H9 (cell line): ENCODE results near the gene FLVCR2. TPM values are rescaled to one million over a fixed set of nuclear protein-coding genes. Genes with fewer than 3 reads are reported as not detected.

Experiments
- DNase-seq: peaks from one replicate; pipeline ENCODE4 v3.0.0-alpha.2; 2017
- H2AFZ ChIP-seq: one replicate; pipeline ENCODE4 v1.6.1; 2013; ENCODE audit warnings: mild to moderate bottlenecking, low read length, control low read depth, moderate library complexity
- H2AK5ac ChIP-seq: 2 replicates; pipeline ENCODE4 v1.6.1; 2013; ENCODE audit warnings: low read length, control low read depth, mixed read lengths; ENCODE audit not compliant: insufficient read length
- H2BK120ac ChIP-seq: one replicate; pipeline ENCODE4 v1.6.1; 2013; ENCODE audit warnings: low read depth, mild to moderate bottlenecking, low read length, control low read depth, inconsistent platforms; ENCODE audit not compliant: poor library complexity, severe bottlenecking
- H2BK12ac ChIP-seq: 2 replicates; pipeline ENCODE4 v1.6.1; 2013; ENCODE audit warnings: low read length, control low read depth, mixed read lengths, low read depth; ENCODE audit not compliant: insufficient read length
- H2BK15ac ChIP-seq: 2 replicates; pipeline ENCODE4 v1.6.1; 2013; ENCODE audit warnings: low read depth, low read length, control low read depth
- H2BK20ac ChIP-seq: one replicate; pipeline ENCODE4 v1.6.1; 2013; ENCODE audit warnings: low read depth, mild to moderate bottlenecking, low read length, control low read depth, inconsistent platforms; ENCODE audit not compliant: poor library complexity, severe bottlenecking
- H2BK5ac ChIP-seq: 2 replicates; pipeline ENCODE4 v1.6.1; 2013; ENCODE audit warnings: low read length, control low read depth, mixed read lengths; ENCODE audit not compliant: insufficient read length
- H3K14ac ChIP-seq: 2 replicates; pipeline ENCODE4 v1.6.1; 2013; ENCODE audit warnings: low read length, control low read depth; ENCODE audit not compliant: insufficient read depth
- H3K18ac ChIP-seq: 2 replicates; pipeline ENCODE4 v1.6.1; 2013; ENCODE audit warnings: low read depth, mild to moderate bottlenecking, mixed read lengths, low read length, control low read depth; ENCODE audit not compliant: insufficient read length
- H3K23ac ChIP-seq: 2 replicates; pipeline ENCODE4 v1.6.1; 2013; ENCODE audit warnings: low read length, control low read depth, mixed read lengths, low read depth; ENCODE audit not compliant: insufficient read length
- H3K23me2 ChIP-seq: 2 replicates; pipeline ENCODE4 v1.6.1; 2013; ENCODE audit warnings: low read depth, mild to moderate bottlenecking, mixed read lengths, low read length, control low read depth; ENCODE audit not compliant: insufficient read length, poor library complexity, severe bottlenecking
- H3K27ac ChIP-seq: 2 replicates; pipeline ENCODE4 v1.5.1; 2013; ENCODE audit warnings: low read length, control low read depth, mixed read lengths, low read depth; ENCODE audit not compliant: insufficient read length
- H3K27me3 ChIP-seq: 2 replicates; pipeline ENCODE4 v1.6.1; 2013; ENCODE audit warnings: low read length, control low read depth, inconsistent platforms; ENCODE audit not compliant: insufficient read depth
- H3K4ac ChIP-seq: 2 replicates; pipeline ENCODE4 v1.6.1; 2013; ENCODE audit warnings: low read depth, mild to moderate bottlenecking, control low read depth, inconsistent platforms, low read length, moderate library complexity
- H3K4me1 ChIP-seq: 2 replicates; pipeline ENCODE4 v1.6.1; 2013; ENCODE audit warnings: low read length, control low read depth, inconsistent platforms; ENCODE audit not compliant: insufficient read depth
- H3K4me2 ChIP-seq: 2 replicates; pipeline ENCODE4 v1.6.1; 2013; ENCODE audit warnings: low read length, control low read depth, mixed read lengths; ENCODE audit not compliant: insufficient read length, insufficient read depth
- H3K56ac ChIP-seq: 2 replicates; pipeline ENCODE4 v1.6.1; 2013; ENCODE audit warnings: low read depth, mild to moderate bottlenecking, mixed read lengths, low read length, control low read depth; ENCODE audit not compliant: insufficient read length
- H3K79me1 ChIP-seq: 2 replicates; pipeline ENCODE4 v1.6.1; 2013; ENCODE audit warnings: low read depth, mild to moderate bottlenecking, moderate library complexity, low read length, control low read depth, inconsistent platforms; ENCODE audit not compliant: insufficient read depth, poor library complexity, severe bottlenecking
- H3K79me2 ChIP-seq: 2 replicates; pipeline ENCODE4 v1.6.1; 2013; ENCODE audit warnings: low read length, control low read depth, inconsistent platforms; ENCODE audit not compliant: insufficient read depth
- H3K9ac ChIP-seq: 2 replicates; pipeline ENCODE4 v1.6.1; 2013; ENCODE audit warnings: low read length, control low read depth, mixed read lengths; ENCODE audit not compliant: insufficient read length; ENCODE audit errors: extremely low read depth
- H3K9me3 ChIP-seq: one replicate; pipeline ENCODE4 v1.6.1; 2013; ENCODE audit warnings: low read depth, low read length, inconsistent platforms; ENCODE audit not compliant: control insufficient read depth
- H3T11ph ChIP-seq: one replicate; pipeline ENCODE4 v1.6.1; 2013; ENCODE audit warnings: mild to moderate bottlenecking, low read length, control low read depth, inconsistent platforms
- H4K20me1 ChIP-seq: one replicate; pipeline ENCODE4 v1.6.1; 2013; ENCODE audit not compliant: control insufficient read depth, insufficient read length, insufficient read depth
- H4K5ac ChIP-seq: 2 replicates; pipeline ENCODE4 v1.6.1; 2013; ENCODE audit warnings: low read depth, mild to moderate bottlenecking, mixed read lengths, low read length, control low read depth; ENCODE audit not compliant: insufficient read length
- H4K8ac ChIP-seq: replicated peaks from 2 replicates; pipeline ENCODE4 v1.6.1; 2013; ENCODE audit warnings: low read length, control low read depth, mixed read lengths, low read depth; ENCODE audit not compliant: insufficient read length
- H4K91ac ChIP-seq: 2 replicates; pipeline ENCODE4 v1.6.1; 2013; ENCODE audit warnings: low read depth, mild to moderate bottlenecking, moderate library complexity, mixed read lengths, low read length, control low read depth; ENCODE audit not compliant: insufficient read length
- H3K27ac Mint-ChIP-seq, 3 experiments: 2 replicates in 2 of 3; 3 replicates in 1 of 3; pipeline ENCODE4 v1.8.0; 2020 to 2021; ENCODE audit warnings: mixed read lengths in 3 of 3, mild to moderate bottlenecking in 1 of 3, moderate library complexity in 1 of 3
- H3K27me3 Mint-ChIP-seq: 2 replicates; pipeline ENCODE4 v1.8.0; 2021; ENCODE audit warnings: low read depth, mild to moderate bottlenecking, moderate library complexity, mixed read lengths
- H3K36me3 Mint-ChIP-seq, 3 experiments: 2 replicates in 2 of 3; 3 replicates in 1 of 3; pipeline ENCODE4 v1.8.0; 2020 to 2021; ENCODE audit warnings: low read depth in 3 of 3, mixed read lengths in 3 of 3; ENCODE audit not compliant: insufficient read depth in 1 of 3
- H3K4me1 Mint-ChIP-seq, 2 experiments: 2 replicates each; pipeline ENCODE4 v1.8.0; 2020; ENCODE audit warnings: mixed read lengths in 2 of 2
- H3K4me3 Mint-ChIP-seq, 2 experiments: 2 replicates in 1 of 2; 3 replicates in 1 of 2; pipeline ENCODE4 v1.8.0; 2020 to 2021; ENCODE audit warnings: mild to moderate bottlenecking in 2 of 2, mixed read lengths in 2 of 2, moderate library complexity in 1 of 2
- H3K9me3 Mint-ChIP-seq, 2 experiments: 2 replicates in 1 of 2; 3 replicates in 1 of 2; pipeline ENCODE4 v1.8.0; 2020; ENCODE audit warnings: mild to moderate bottlenecking in 2 of 2, mixed read lengths in 2 of 2, moderate library complexity in 1 of 2
- CTCF ChIP-seq: fragments of 200-600 bp; sonication (generic); conservative IDR thresholded peaks from 3 replicates; pipeline ENCODE4 v1.8.0; 2021; ENCODE audit warnings: antibody characterized with exemption, mild to moderate bottlenecking
- WGBS: extraction: QIAGEN DNeasy Blood & Tissue Kit; methylation state at CpG from one replicate; pipeline ENCODE4 v1.1.7; 2013; ENCODE audit warnings: missing lambda C conversion rate, low lambda C conversion rate, mixed read lengths; ENCODE audit not compliant: insufficient read length; ENCODE audit errors: extremely low coverage; 5-methylcytosine and 5-hydroxymethylcytosine counted together
- total RNA-seq: library from RNA; stranded (reverse); gene quantifications from 2 replicates; pipeline ENCODE4 v1.2.1, GENCODE V29; 2021

FLVCR2 gene
- total RNA-seq, 1 experiment from 2014 or later, result 7.1 TPM

- Histone ChIP-seq H3K14ac (no peak overlapping the region), H2AK5ac (no peak overlapping the region), H3K79me2 (no peaks in the 10 kb centered on the region), H4K91ac (no peak overlapping the region), H3K27me3 (no peaks in the 10 kb centered on the region), H3K4me2 (no peak overlapping the region), H2BK20ac (no peak overlapping the region), H2AFZ (no peak overlapping the region), H3K9me3 (no peaks in the 10 kb centered on the region), H4K5ac (no peak overlapping the region), H3K18ac (no peak overlapping the region), H2BK5ac (no peak overlapping the region), H3K4ac (no peak overlapping the region), H3K23ac (no peak overlapping the region), H3K27ac (no peak overlapping the region), H4K8ac (no peak overlapping the region), H3K4me1 (no peaks in the 10 kb centered on the region), H3K56ac (no peak overlapping the region), H3K23me2 (no peaks in the 10 kb centered on the region), H3K79me1 (no peaks in the 10 kb centered on the region), H3T11ph (no peak overlapping the region), H2BK120ac (no peak overlapping the region), H2BK15ac (no peak overlapping the region), H2BK12ac (no peak overlapping the region), H4K20me1 (no peaks in the 10 kb centered on the region), H3K9ac (no peak overlapping the region)
- Mint-ChIP-seq H3K4me3 (no peak overlapping the region), H3K4me1 (0 out of 4 replicates have a peak, but pooled peaks cover 0 to 2% of the 10 kb centered on the region in 2 experiments), H3K27ac (no peak overlapping the region; a peak in 2 of 7 replicates), H3K27me3 (peaks cover 2% of the 10 kb centered on the region), H3K9me3 (peaks cover 4% of the 10 kb centered on the region in 2 experiments; a peak in 3 of 5 replicates), H3K36me3 (peaks cover 0 to 1% (median 0%) of the 10 kb centered on the region in 3 experiments; a peak in 3 of 7 replicates)
- no peak for TF ChIP-seq CTCF
- no CpG with 5 or more reads among the region's 9 CpGs for WGBS
- DNase-seq, result no peak
These were observed 31.4 kb downstream of the FLVCR2 start for GRCh38 chr14:75609606-75610475.
